Measurements from ENCODE around the gene MRPL10.

MRPL10 gene

GRCh38 chr17:47813512-47814031 lies 17.8 kb downstream of the MRPL10 start:
- TF ChIP-seq CTCF (IDR thresholded peaks at IDR 0.05) = no peak
- no peak for DNase-seq (ENCODE audit: low spot score)
- no peak overlapping the region for H3K4me3 ChIP-seq
- no peak overlapping the region for H3K27ac ChIP-seq

GRCh38 chr17:47813077-47813476 lies 18.3 kb downstream of the MRPL10 start:
- no peak for TF ChIP-seq CTCF (IDR thresholded peaks at IDR 0.05)
- Histone ChIP-seq H3K4me3 (no peak overlapping the region), H3K27ac (no peak overlapping the region)
- DNase-seq (ENCODE audit: low spot score) = no peak

GRCh38 chr17:47812146-47812920 lies 19.0 kb downstream of the MRPL10 start:
- no peak for DNase-seq (ENCODE audit: low spot score)
- no peak for TF ChIP-seq CTCF (IDR thresholded peaks at IDR 0.05)
- Histone ChIP-seq H3K27ac (no peak overlapping the region), H3K4me3 (no peak overlapping the region)

- Histone ChIP-seq H3K4me3 (no peak overlapping the region), H3K27ac (no peak overlapping the region)
- no peak for TF ChIP-seq CTCF (IDR thresholded peaks at IDR 0.05)
- DNase-seq (ENCODE audit: low spot score) = no peak
Observed at GRCh38 chr17:47811709-47812108, 19.6 kb downstream of the MRPL10 start.

- no peak overlapping the region for H3K4me3 ChIP-seq
- peak; percentile 67 for DNase-seq (ENCODE audit: low spot score)
- H3K27ac ChIP-seq = no peak overlapping the region
- TF ChIP-seq CTCF (IDR thresholded peaks at IDR 0.05) = no peak
Observed at GRCh38 chr17:47810901-47811635, 20.3 kb downstream of the MRPL10 start.

- no peak overlapping the region for H3K4me3 ChIP-seq
- DNase-seq (ENCODE audit: low spot score) = no peak
- no peak overlapping the region for H3K27ac ChIP-seq
- no peak for TF ChIP-seq CTCF (IDR thresholded peaks at IDR 0.05)
Observed at GRCh38 chr17:47810200-47810821, 21.0 kb downstream of the MRPL10 start.

Measured in coronary artery (tissue), 2 donors.